HG03060 (cell line): Measurements from ENCODE around the gene C2orf76.
"Not testable (repeated sequence)": the region's sequence is repeated elsewhere in the genome, so short reads cannot be mapped to it uniquely, and the experiment has no call there.

ENCODE experiments used
- ATAC-seq: cut with Tn5 transposase; IDR thresholded peaks from one replicate; pipeline ENCODE4 v1.9.1; 2021; ENCODE audit warnings: low read depth, moderate number of reproducible peaks; ENCODE audit not compliant: unreplicated experiment

Gene C2orf76

GRCh38 chr2:119301413-119301812, 65.2 kb downstream of the C2orf76 start:
- no peak for ATAC-seq

- ATAC-seq: no peak
Observed at GRCh38 chr2:119295688-119296375, 70.8 kb downstream of the C2orf76 start.

GRCh38 chr2:119294671-119295070, 72.0 kb downstream of the C2orf76 start:
- no peak for ATAC-seq

GRCh38 chr2:119293900-119294299, 72.7 kb downstream of the C2orf76 start:
- no peak for ATAC-seq

- ATAC-seq: no peak
Observed at GRCh38 chr2:119293254-119293653, 73.4 kb downstream of the C2orf76 start.

GRCh38 chr2:119292226-119292625, 74.4 kb downstream of the C2orf76 start:
- ATAC-seq: no peak

GRCh38 chr2:119291588-119292167, 75.0 kb downstream of the C2orf76 start:
- no peak for ATAC-seq

- ATAC-seq: no peak
Observed at GRCh38 chr2:119290859-119291587, 75.6 kb downstream of the C2orf76 start.

- no peak for ATAC-seq
Observed at GRCh38 chr2:119289642-119290041, 77.0 kb downstream of the C2orf76 start.

GRCh38 chr2:119289093-119289492, 77.5 kb downstream of the C2orf76 start:
- ATAC-seq: no peak

GRCh38 chr2:119288576-119288975, 78.1 kb downstream of the C2orf76 start:
- ATAC-seq: no peak

GRCh38 chr2:119286661-119287060, 80.0 kb downstream of the C2orf76 start:
- no peak for ATAC-seq

GRCh38 chr2:119283873-119284331, 82.7 kb downstream of the C2orf76 start:
- no peak for ATAC-seq

GRCh38 chr2:119282996-119283511, 83.6 kb downstream of the C2orf76 start:
- ATAC-seq: no peak

- no peak for ATAC-seq
Observed at GRCh38 chr2:119282146-119282995, 84.3 kb downstream of the C2orf76 start.

GRCh38 chr2:119280680-119281079, 86.0 kb downstream of the C2orf76 start:
- ATAC-seq: no peak

- ATAC-seq: no peak
Observed at GRCh38 chr2:119279666-119280065, 87.0 kb downstream of the C2orf76 start.

- no peak for ATAC-seq
Observed at GRCh38 chr2:119278946-119279345, 87.7 kb downstream of the C2orf76 start.

- not testable (repeated sequence) for ATAC-seq
Observed at GRCh38 chr2:119278385-119278784, 88.2 kb downstream of the C2orf76 start.

- ATAC-seq: no peak
Observed at GRCh38 chr2:119276864-119277263, 89.8 kb downstream of the C2orf76 start.
